HL-60 (cell line): ENCODE results near the gene IGFBP3.

ENCODE experiments used
- CTCF ChIP-seq: IDR thresholded peaks from one replicate; pipeline ENCODE4 v1.5.1; 2011; ENCODE audit warnings: low read length, control low read depth, inconsistent platforms; ENCODE audit not compliant: insufficient read depth
- GABPA ChIP-seq: IDR thresholded peaks from 2 replicates; pipeline ENCODE4 v1.6.1; 2012; ENCODE audit warnings: low read depth
- POLR2AphosphoS5 ChIP-seq: IDR thresholded peaks from 2 replicates; pipeline ENCODE4 v1.6.1; 2012; ENCODE audit warnings: low read depth
- REST ChIP-seq: IDR thresholded peaks from 2 replicates; pipeline ENCODE4 v1.6.1; 2012; ENCODE audit warnings: low read depth; ENCODE audit not compliant: insufficient replicate concordance

DNA sequence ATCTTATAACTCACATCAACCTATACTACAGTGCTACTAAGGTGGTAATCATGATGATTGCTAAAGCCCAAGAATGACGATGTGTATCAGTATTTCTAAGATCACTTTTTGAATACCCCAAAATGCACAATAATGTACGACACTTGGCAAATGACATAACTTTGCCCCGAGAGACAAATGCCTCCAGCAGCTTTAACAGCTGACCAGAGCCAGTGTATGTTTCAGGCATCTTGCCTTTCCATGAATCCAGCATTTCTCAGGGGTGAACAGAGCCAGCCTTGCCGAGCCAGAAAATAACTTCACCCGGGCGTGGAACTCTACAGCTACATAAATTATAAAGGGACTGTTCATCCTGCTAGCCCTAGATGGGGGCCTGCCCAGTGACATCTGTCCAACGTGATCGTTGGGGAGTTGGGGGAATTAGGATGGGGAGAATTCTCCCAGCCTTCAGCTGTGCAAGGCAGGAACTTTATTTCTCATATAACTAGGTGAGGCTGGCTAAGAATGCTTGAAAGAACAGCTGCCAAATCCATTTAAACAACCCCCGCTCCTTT lies 1.8 kb downstream of the IGFBP3 start:
- TF ChIP-seq CTCF (no peak), REST (no peak), POLR2AphosphoS5 (no peak), GABPA (no peak)
